Neural cell (in vitro differentiated cells): Measurements from ENCODE around the gene CPNE4. TPM values are rescaled to one million over a fixed set of nuclear protein-coding genes. Genes with fewer than 3 reads are reported as not detected.

Experiments used
- H2AFZ ChIP-seq: fragments of 200-600, 300-800 bp; sonication (generic), shearing (Covaris generic); 2 replicates; pipeline ENCODE4 v1.6.0; 2014; ENCODE audit warnings: low read depth, mild to moderate bottlenecking, antibody characterized with exemption, low read length, moderate library complexity
- H3F3A ChIP-seq: fragments of 200-600 bp; shearing (Covaris generic); 2 replicates; pipeline ENCODE4 v1.6.1; 2016; ENCODE audit warnings: mild to moderate bottlenecking, moderate library complexity, mixed read lengths, antibody characterized with exemption, low read length; ENCODE audit not compliant: insufficient read depth, poor library complexity, severe bottlenecking
- H3K27ac ChIP-seq: fragments of 200-600, 300-800 bp; sonication (generic), shearing (Covaris generic); 2 replicates; pipeline ENCODE4 v1.5.1; 2014; ENCODE audit warnings: mild to moderate bottlenecking, low read length, moderate library complexity
- H3K27me3 ChIP-seq: fragments of 300-800, 200-600 bp; sonication (generic), shearing (Covaris generic); 2 replicates; pipeline ENCODE4 v1.6.0; 2014; ENCODE audit warnings: mild to moderate bottlenecking, low read depth, low read length, moderate library complexity; ENCODE audit not compliant: insufficient read depth
- H3K36me3 ChIP-seq: fragments of 300-800, 200-600 bp; sonication (generic), shearing (Covaris generic); 2 replicates; pipeline ENCODE4 v1.5.1; 2014; ENCODE audit warnings: mild to moderate bottlenecking, antibody characterized with exemption, low read length, moderate library complexity; ENCODE audit not compliant: insufficient read depth
- H3K4me2 ChIP-seq: fragments of 300-800, 200-600 bp; sonication (generic), shearing (Covaris generic); 2 replicates; pipeline ENCODE4 v1.6.0; 2014; ENCODE audit warnings: mild to moderate bottlenecking, low read length
- H3K4me3 ChIP-seq: fragments of 300-800, 200-600 bp; sonication (generic), shearing (Covaris generic); 2 replicates; pipeline ENCODE4 v1.5.1; 2014; ENCODE audit warnings: mild to moderate bottlenecking, low read length, moderate library complexity
- H3K79me2 ChIP-seq: fragments of 200-600 bp; shearing (Covaris generic); replicated peaks from 2 replicates; pipeline ENCODE4 v1.6.0; 2014; ENCODE audit warnings: mild to moderate bottlenecking, low read length, moderate library complexity; ENCODE audit not compliant: insufficient read depth
- H3K9ac ChIP-seq: fragments of 300-800, 200-600 bp; sonication (generic), shearing (Covaris generic); 2 replicates; pipeline ENCODE4 v1.6.1; 2016; ENCODE audit warnings: mild to moderate bottlenecking, low read length, mixed read lengths
- H3K9me2 ChIP-seq: fragments of 200-600 bp; shearing (Covaris generic); 2 replicates; pipeline ENCODE4 v1.6.1; 2016; ENCODE audit warnings: mild to moderate bottlenecking, low read length, mixed read lengths; ENCODE audit not compliant: insufficient read depth
- H3K9me3 ChIP-seq: fragments of 200-600, 300-800 bp; sonication (generic), shearing (Covaris generic); 2 replicates; pipeline ENCODE4 v1.6.1; 2016; ENCODE audit warnings: mild to moderate bottlenecking, mixed run types, low read length, moderate library complexity, mixed read lengths
- H4K20me1 ChIP-seq: fragments of 200-600 bp; shearing (Covaris generic); 2 replicates; pipeline ENCODE4 v1.6.1; 2016; ENCODE audit warnings: mild to moderate bottlenecking, mixed run types; ENCODE audit not compliant: insufficient read depth
- EP300 ChIP-seq: fragments of 450-650 bp; conservative IDR thresholded peaks from 2 replicates; pipeline ENCODE4 v1.6.1; 2014; ENCODE audit warnings: antibody characterized with exemption, mild to moderate bottlenecking, moderate library complexity; ENCODE audit not compliant: poor library complexity, severe bottlenecking
- EZH2 ChIP-seq: fragments of 200-600, 300-800 bp; shearing (Covaris generic), sonication (generic); IDR thresholded peaks from 2 replicates; pipeline ENCODE4 v1.6.1; 2014; ENCODE audit warnings: antibody characterized with exemption, low read length, borderline replicate concordance, mild to moderate bottlenecking; ENCODE audit not compliant: insufficient read depth, poor library complexity, severe bottlenecking
- MXI1 ChIP-seq: fragments of 450-650 bp; conservative IDR thresholded peaks from 2 replicates; pipeline ENCODE4 v1.6.1; 2014; ENCODE audit warnings: antibody characterized with exemption, mild to moderate bottlenecking; ENCODE audit not compliant: poor library complexity, severe bottlenecking
- POLR2AphosphoS5 ChIP-seq: IDR thresholded peaks from 2 replicates; pipeline ENCODE4 v1.6.1; 2012
- RAD21 ChIP-seq: fragments of 450-650 bp; conservative IDR thresholded peaks from 2 replicates; pipeline ENCODE4 v1.6.1; 2014; ENCODE audit warnings: antibody characterized with exemption, mild to moderate bottlenecking, moderate library complexity
- SMC3 ChIP-seq: fragments of 450-650 bp; conservative IDR thresholded peaks from 2 replicates; pipeline ENCODE4 v1.6.1; 2014; ENCODE audit warnings: antibody characterized with exemption, mild to moderate bottlenecking, moderate library complexity; ENCODE audit not compliant: poor library complexity
- TAF1 ChIP-seq: IDR thresholded peaks from 2 replicates; pipeline ENCODE4 v1.6.1; 2012; ENCODE audit warnings: low read depth
- polyA plus RNA-seq: library from polyadenylated mRNA; depleted of rRNA; stranded (reverse); fragments of >200 nt; gene quantifications from 2 replicates; pipeline ENCODE4 v1.2.3, GENCODE V29; 2014
- TF ChIP-seq, protein P1 (sequence below): IDR thresholded peaks from 2 replicates; pipeline ENCODE4 v1.6.1; 2012; ENCODE audit warnings: borderline replicate concordance
- TF ChIP-seq, protein P2 (sequence below): fragments of 450-650 bp; IDR thresholded peaks from 2 replicates; pipeline ENCODE4 v1.5.1; 2014; ENCODE audit warnings: antibody characterized with exemption, mild to moderate bottlenecking, moderate library complexity; ENCODE audit not compliant: poor library complexity, severe bottlenecking

Gene CPNE4
- polyA plus RNA-seq, 1 donor from 2014 or later: 0.59 TPM

DNA sequence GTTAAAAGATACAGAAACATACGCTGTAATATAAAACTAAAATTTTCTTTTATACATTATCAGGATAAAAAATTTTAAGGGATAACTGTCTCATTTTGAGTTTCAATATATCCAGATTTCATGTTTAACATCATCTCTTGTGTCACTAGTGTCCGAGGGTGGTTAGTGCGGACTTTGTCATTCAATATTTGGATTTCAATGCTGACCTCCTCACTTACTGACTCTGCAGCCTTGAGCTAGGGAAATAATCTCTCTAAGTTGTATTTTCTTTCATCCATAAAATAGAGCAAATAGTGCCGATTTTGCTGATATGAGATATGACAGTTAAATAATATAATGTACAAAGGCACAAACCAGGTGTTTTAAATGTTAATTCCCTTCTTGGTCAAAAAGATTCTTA lies 203.2 kb downstream of the CPNE4 start:
- no peak overlapping the region for H3K27ac ChIP-seq
- no peaks in the 10 kb centered on the region for H3K9me2 ChIP-seq
- H3F3A ChIP-seq: no peaks in the 10 kb centered on the region
- no peak overlapping the region for H3K4me2 ChIP-seq
- H3K9me3 ChIP-seq: no peaks in the 10 kb centered on the region
- no peaks in the 10 kb centered on the region for H3K79me2 ChIP-seq
- no peaks in the 10 kb centered on the region for H4K20me1 ChIP-seq
- TF ChIP-seq EP300: no peak
- no peak overlapping the region for H3K9ac ChIP-seq
- no peaks in the 10 kb centered on the region for H3K27me3 ChIP-seq
- no peaks in the 10 kb centered on the region for H3K36me3 ChIP-seq
- H2AFZ ChIP-seq: no peak overlapping the region
- H3K4me3 ChIP-seq: no peak overlapping the region

DNA sequence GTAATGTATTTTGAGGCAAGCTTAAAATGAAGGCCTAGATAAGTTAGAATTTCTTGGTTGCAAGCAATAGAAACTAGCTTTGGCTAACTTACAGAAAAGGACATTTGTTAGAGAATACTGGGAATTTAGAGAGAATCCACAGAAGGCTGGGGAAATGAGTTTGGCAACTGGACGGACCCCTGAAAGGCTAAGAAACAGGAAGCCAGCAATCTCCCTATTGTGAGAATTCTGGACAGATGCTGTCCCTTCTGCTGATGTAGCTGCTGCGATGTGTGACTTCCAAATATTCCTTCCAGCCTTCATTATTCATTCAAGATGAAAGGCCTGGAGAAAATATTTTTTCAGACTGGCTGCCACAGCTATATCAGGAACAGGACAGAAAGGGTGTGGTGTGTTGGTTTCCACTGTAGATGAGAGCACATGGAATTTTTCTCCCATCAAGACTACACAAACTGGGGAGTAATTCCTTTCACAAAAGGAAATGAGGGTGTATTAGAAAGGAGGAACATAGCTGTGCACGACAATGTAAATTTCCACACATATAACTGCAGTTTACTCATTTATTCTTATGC lies 213.5 kb downstream of the CPNE4 start:
- Histone ChIP-seq H3K9me3 (no peaks in the 10 kb centered on the region), H3K27ac (no peak overlapping the region), H2AFZ (no peak overlapping the region), H3K4me2 (no peak overlapping the region), H3K36me3 (no peaks in the 10 kb centered on the region), H4K20me1 (no peaks in the 10 kb centered on the region), H3F3A (no peaks in the 10 kb centered on the region), H3K27me3 (no peaks in the 10 kb centered on the region), H3K79me2 (no peaks in the 10 kb centered on the region), H3K9ac (no peak overlapping the region), H3K4me3 (no peak overlapping the region), H3K9me2 (no peaks in the 10 kb centered on the region)
- TF ChIP-seq MXI1 (no peak), POLR2AphosphoS5 (no peak), TAF1 (no peak), SMC3 (no peak), RAD21 (no peak), EZH2 (no peak), EP300 (no peak)
- TF ChIP-seq, protein P1, sequence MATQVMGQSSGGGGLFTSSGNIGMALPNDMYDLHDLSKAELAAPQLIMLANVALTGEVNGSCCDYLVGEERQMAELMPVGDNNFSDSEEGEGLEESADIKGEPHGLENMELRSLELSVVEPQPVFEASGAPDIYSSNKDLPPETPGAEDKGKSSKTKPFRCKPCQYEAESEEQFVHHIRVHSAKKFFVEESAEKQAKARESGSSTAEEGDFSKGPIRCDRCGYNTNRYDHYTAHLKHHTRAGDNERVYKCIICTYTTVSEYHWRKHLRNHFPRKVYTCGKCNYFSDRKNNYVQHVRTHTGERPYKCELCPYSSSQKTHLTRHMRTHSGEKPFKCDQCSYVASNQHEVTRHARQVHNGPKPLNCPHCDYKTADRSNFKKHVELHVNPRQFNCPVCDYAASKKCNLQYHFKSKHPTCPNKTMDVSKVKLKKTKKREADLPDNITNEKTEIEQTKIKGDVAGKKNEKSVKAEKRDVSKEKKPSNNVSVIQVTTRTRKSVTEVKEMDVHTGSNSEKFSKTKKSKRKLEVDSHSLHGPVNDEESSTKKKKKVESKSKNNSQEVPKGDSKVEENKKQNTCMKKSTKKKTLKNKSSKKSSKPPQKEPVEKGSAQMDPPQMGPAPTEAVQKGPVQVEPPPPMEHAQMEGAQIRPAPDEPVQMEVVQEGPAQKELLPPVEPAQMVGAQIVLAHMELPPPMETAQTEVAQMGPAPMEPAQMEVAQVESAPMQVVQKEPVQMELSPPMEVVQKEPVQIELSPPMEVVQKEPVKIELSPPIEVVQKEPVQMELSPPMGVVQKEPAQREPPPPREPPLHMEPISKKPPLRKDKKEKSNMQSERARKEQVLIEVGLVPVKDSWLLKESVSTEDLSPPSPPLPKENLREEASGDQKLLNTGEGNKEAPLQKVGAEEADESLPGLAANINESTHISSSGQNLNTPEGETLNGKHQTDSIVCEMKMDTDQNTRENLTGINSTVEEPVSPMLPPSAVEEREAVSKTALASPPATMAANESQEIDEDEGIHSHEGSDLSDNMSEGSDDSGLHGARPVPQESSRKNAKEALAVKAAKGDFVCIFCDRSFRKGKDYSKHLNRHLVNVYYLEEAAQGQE: no peak
- TF ChIP-seq, protein P2, sequence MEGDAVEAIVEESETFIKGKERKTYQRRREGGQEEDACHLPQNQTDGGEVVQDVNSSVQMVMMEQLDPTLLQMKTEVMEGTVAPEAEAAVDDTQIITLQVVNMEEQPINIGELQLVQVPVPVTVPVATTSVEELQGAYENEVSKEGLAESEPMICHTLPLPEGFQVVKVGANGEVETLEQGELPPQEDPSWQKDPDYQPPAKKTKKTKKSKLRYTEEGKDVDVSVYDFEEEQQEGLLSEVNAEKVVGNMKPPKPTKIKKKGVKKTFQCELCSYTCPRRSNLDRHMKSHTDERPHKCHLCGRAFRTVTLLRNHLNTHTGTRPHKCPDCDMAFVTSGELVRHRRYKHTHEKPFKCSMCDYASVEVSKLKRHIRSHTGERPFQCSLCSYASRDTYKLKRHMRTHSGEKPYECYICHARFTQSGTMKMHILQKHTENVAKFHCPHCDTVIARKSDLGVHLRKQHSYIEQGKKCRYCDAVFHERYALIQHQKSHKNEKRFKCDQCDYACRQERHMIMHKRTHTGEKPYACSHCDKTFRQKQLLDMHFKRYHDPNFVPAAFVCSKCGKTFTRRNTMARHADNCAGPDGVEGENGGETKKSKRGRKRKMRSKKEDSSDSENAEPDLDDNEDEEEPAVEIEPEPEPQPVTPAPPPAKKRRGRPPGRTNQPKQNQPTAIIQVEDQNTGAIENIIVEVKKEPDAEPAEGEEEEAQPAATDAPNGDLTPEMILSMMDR: no peak
